HG02981 (cell line): ENCODE results near the gene GNG7.
"Not testable (repeated sequence)": the region's sequence is repeated elsewhere in the genome, so short reads cannot be mapped to it uniquely, and the experiment has no call there.

Experiments used
- ATAC-seq: cut with Tn5 transposase; IDR thresholded peaks from one replicate; pipeline ENCODE4 v1.9.1; 2021; ENCODE audit warnings: mild to moderate bottlenecking, moderate library complexity; ENCODE audit not compliant: unreplicated experiment

Gene GNG7

DNA sequence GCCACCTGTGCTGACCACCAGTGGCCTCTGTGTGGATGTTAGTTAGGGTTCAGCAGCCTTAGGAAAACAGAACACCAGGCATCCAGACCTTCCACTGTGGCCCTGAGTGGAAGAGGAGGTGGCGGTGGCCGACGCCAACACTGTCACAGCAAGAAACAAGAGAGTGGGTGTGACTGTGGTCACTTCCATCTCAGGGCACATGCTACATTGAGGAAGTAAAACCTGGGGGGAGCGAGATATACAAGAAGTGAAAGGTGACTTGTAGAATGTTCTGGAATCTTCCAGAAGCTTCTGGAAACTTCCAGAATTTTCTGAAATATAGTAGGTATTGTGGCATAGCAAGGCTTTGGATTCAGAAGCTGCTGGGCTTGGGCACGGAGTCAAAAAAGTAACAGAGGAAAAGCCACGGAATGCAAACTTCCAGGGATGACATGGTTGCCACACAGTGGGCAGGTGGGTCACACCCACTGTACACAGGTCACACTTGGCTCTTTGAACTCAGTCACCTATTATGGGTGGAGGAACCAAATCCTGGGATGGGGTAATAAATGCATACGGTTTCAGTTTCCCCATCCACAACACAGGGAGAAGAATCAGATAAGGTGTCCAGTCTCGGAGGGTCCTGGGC, 24.3 kb downstream of the GNG7 start:
- ATAC-seq, result no peak

DNA sequence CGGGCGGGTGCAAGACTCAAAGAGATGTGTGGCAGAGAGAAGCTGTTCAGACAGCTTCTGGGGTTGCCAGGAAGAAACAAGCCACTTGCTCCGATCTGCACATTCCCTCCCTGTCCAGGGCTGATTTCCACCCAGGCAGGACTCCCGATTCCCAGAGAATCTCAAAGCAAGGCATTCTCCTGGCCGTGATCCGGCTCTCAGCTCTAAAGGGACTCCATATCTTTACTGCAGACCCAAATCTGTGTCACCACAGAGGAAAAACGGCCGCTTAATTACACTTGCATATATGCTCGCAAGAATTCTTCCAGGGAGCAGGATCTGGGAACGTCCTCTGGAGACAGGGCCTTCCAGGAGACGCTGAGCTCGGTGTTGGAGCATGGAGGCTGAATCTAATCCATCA, 25.7 kb downstream of the GNG7 start:
- no peak for ATAC-seq

DNA sequence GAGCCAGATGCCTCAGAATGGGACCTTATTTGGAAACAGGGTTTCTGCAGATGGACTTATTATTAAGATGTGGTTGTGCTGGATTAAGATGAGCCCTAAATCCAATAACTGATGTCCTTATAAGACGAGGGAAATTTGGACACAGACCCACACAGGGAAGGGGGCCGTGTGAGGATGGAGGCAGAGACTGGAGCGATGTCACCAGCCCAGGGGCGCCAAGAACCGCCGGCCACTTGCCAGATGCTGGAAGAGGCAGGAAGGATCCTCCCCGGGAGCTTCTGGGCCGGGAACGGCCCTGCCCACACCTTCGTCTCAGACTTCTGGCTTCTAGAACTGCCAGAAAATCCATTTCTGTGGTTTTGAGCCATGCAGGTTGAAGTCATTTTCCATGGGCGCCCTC, 26.6 kb downstream of the GNG7 start:
- ATAC-seq, result no peak

DNA sequence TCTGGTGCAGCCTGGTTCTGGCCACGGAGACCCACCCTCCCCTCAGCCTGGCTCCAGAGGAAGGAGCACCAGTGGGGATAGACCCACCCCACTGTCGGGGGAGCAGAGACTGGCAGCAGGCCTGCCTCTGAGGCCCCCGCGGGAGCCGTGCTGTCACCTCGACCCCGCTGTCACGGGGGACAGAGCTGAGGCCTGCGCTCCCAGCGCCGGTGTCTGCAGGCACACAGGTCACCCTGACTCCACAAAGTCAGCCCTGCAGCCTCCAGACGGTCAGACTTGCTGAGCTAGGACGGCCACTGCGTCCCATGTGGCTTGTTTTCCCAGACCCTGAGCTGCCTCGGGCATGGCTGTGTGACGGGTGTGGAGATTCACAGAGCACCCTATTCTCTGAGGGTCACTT, 32.3 kb downstream of the GNG7 start:
- no peak for ATAC-seq

DNA sequence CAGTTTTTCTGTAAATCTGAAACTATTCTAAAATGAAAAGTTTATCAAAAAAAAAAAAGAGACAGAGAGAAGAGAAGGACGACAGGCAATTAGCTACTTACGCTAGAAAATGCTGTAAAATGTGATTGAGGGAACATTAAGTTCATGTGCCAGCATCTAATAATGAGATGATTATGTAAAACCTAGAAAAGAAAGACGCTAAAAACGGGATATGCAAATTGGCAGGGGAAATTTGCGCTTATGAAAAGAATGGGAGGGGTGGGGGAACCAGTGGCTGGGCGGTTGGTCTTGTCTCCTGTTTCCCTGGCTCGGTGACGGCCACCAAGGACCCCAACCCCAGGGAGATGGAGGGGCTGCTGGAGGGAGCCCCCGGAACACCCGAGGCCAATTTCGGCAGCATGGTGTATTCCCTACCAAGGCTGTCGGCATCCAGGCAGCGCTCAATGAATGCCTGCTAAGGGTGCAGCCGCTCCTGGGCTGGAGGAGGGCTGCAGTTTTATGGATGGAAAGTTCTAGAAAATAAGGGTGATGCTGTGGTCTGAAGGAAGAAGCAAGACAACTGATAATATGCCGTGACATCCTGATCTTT, 34.2 kb downstream of the GNG7 start:
- no peak for ATAC-seq

DNA sequence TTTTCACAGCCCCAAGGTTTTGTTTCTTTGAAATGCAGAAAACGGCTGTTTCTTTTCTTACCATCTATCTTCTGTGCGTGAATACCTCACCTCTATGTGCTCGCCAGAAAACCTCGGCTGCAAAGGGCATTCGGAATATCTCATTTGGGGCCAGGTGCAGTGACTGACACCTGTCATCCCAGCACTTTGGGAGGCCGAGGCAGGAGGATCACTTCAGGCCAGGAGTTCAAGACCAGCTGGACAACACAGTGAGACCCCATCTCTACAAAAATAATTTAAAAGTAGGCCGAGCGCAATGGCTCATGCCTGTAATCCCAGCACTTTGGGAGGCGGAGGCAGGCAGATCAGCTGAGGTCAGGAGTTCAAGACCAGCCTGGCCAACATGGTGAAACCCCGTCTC, 35.1 kb downstream of the GNG7 start:
- not testable (repeated sequence) for ATAC-seq

DNA sequence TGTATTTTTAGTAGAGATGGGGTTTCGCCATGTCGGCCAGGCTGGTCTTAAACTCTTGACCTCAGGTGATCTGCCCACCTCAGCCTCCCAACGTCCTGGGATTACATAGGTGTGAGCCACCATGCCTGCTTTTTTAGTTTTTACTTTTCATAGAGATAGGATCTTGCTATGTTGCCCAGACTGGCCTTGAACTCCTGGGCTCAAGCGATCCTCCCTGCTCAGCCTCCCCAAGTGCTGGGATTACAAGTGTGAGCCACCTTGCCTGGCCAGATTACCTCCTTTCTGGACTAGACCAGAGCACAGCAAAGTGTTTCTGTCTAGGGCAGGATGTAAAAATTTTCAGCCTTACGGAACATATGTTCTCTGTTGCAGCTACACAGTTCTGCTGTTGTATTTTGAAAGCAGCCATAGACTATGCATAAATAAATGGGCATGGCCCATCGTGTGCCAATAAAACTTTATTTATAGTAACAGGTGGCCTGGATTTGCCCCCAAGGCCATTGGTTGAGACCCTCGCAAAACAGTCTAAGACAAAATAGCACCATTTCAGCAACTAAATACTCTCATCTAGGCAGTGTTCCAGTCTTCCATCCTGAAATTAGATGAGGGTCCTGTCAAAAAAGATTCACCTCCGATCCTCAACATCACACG, 36.0 kb downstream of the GNG7 start:
- no peak for ATAC-seq

DNA sequence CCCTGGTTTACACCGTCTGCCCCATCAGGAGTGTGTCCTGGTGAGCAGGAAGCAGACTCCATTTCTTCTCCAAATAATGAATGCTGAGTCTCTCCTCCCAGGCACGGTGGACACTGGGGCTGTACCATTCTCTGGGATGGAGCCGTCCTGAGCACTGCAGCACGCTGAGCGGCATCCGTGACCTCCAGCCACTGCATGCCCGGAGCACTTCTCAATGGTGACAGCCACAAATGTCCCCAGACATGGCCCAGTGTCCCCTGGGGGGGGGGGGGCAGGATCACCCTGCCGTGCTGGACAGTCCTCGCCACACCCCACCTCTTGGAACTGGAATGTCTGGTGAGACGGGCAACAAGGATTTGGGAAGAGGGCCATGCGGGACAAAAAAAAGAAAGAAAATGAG, 37.4 kb downstream of the GNG7 start:
- no peak for ATAC-seq

DNA sequence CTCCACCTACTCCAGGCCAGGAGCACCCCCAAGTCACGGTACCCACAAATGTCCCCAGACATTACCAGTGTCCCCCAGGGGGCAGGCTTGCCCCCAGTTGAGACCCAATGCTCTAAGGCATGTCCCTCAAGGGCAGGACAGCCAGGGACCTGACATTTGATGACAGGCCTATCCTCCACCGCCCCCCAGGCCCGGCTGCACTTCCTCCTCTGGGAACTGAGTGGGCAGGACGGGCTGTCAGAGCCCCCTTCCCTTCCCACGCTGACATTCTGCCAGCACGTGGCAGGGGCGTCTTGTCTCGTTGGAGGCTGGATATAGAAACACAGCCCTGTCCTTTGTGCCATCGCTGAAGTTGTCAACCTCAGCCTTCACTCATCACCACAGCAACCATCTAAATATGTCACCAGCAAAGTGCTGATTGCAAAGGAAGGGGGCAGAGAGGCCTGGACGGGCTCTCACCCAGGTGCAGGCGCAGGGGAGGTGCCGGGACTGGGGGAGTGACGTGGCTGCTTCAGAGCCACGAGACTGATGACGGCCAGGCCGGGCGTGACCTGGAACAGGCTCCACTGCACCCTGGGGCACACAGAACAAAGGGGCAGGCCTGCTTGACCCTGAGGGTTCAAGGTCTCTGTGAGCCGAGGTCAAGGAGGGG, 38.4 kb downstream of the GNG7 start:
- ATAC-seq, result peak; percentile 60

DNA sequence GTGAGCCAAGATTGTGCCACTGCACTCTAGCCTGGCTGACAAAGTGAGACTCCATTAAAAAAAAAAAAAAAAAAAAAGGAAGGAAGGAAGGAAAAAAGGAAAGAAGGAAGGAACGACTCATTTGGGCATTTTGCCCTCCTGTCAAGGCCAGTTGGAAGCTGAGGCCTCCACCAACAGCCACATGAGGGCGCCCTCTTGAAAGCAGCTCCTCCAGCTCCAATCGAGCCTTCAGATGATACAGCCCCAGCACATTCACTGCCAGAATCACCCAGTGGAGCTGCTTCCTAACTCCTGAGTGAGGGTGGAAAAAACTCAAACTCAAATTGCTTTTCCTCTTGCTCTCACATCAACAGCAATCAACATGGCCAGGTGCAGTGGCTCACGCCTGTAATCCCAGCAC, 40.9 kb downstream of the GNG7 start:
- ATAC-seq, result no peak

DNA sequence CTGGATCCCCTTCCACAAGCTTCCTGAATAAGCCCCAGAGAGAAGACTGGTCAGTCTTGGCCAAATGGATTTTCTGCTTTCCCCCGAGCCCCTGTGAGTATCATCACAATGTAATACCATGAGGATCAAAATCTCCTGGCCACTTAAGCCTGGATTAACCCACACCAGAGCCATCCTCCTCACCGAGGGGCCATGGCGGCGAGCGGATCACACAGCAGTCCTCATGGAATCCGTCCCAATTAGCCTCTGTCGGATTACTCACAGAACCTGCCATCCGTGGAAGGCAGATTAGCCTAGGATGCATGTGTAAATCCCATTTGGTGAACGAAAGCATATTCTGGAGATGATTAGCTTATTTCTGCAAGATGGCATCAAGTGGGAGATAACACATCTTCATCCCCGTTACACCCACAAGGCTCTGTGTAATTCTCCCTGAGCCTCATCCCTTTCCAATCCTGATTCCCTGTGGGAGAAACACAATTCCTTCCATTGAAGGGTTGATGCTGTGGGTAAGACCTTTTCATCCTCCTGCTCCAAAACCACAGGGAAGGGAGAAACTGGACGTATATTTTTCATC, 42.5 kb downstream of the GNG7 start:
- no peak for ATAC-seq

DNA sequence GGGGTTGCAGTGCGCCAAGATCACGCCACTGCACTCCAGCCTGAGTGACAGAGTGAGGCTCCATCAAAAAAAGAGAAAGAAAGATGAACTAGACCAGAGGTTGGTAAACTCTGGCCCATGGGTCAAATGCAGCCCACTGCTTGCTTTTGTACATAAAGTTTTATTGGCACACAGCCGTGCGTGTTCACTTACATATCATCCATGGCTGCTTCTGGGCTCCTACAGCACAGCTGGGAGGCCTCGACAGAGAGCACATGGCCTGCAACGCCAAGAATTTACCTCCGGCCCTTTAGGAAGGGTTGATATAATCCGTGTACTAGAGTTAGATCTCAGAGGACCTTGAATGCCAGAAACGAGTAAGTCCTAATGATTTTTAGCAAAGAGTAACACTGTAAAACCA, 46.0 kb downstream of the GNG7 start:
- no peak for ATAC-seq

DNA sequence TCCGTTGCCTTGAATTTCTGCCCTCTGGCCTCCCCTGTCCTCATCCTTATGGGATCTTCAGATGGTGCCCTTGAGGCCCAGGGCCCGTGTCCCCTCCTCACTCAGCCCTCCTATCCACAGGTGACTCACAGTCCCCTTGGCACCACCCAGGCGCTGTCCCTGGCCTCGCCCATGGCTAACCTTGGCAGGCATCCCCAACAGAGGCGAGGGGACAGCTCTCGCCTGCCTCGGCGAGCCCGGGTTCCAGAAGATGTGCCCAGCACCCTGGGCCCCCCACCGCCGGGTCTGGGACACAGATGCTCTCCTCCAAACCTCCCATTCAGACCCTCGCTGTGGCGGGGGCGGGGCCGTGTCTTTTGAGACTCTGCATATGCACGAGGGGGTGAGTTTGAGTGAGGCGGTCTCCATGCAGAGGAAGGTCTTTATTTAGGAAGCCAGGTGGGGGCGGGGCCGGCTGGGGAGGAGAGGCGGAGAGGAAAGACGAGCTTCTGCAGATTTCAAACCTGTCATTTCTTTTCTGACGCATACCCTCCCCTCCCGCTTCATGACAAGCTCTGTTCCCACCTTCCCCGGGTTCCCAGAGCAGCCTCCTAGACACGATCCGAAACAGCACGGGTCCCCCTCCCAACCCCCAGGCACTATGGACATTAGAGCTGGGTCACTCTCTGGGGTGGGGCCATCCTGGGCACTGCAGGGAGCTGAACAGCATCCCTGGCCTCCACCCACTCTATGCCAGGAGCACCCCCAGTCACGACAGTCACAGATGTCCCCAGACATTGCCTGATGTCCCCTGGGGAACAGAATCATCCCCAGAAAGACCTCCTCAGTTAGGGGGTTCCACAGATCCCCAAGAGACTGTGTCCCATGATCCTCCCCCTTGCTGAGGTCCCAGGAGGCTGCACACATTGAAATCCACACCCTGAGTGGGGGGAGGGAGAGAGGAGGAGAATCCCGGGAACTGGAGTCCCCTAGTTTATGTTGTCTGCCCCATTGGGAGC, 48.5 kb downstream of the GNG7 start:
- no peak for ATAC-seq

DNA sequence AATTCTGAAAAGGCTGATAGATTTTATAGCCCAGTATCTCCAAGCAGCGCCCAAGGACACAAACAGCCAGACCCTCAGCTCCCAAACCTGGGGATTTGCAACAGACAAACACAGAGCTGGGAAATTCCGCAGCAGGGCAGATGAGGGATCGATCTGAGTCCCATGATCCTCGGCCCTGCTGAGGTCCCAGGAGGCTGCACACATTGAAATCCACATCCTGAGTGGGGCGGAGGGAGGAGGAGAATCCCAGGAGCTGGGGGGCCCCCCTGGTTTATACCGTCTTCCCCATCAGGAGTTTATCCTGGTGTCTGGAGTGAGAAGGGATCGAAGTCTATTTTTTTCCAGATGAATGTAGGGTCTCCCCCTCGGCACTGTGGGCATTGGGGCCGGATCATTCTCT, 49.3 kb downstream of the GNG7 start:
- ATAC-seq, result no peak

DNA sequence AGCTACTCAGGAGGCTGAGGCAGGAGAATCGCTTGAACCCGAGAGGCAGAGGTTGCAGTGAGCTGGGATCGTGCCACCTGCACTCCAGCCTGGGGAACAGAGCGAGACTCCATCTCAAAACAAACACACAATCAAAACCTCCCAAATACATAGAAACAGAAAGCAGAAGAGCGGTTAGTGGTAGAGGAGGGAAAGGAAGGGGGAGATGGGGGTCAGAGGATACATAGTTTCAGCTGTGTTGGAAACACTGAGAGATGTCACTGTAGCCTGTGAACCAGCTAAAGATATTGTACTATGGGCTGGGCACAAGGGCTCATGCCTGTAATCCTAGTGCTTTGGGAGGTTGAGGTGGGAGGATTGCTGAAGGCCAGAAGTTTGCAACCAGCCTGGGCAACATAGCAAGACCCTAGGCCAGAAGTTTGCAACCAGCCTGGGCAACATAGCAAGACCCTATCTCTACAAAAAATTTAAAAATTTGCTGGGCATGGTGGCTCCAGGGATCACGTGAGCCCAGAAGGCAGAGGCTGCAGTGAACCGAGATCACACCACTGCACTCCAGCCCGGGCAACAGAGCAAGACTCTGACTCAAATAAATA, 49.9 kb downstream of the GNG7 start:
- no peak for ATAC-seq

DNA sequence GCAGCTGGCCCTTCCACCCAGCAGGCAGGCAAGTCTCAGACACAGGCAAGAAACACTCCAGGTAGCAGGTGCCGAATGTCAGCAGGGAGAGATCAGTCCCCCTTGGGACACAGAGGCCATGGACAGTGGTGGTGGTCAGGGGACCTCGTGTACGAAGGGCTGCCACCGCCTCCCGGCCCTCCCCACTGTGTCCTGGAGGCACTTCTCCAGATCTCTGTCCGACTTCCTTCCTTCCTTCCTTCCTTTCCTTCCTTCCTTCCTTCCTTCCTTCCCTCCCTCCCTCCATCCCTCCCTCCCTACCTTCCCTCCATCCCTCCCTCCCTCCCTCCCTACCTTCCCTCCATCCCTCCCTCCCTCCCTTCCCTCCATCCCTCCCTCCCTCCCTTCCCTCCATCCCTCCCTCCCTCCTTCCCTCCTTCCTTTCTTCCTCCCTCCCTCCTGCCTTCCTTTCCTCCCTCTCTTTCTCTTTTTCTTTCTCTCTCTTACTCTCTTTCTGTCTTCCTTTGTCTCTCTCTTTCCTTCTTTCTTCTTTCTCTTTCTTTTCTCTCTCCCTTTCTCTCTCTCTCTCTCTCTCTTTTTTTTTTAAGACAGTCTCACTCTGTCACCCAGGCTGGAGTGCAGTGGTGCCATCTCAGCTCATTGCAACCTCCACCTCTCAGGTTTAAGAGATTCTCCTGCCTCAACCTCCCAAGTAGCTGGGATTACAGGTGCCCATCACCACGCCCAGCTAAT, 51.3 kb downstream of the GNG7 start:
- ATAC-seq, result not testable (repeated sequence)

DNA sequence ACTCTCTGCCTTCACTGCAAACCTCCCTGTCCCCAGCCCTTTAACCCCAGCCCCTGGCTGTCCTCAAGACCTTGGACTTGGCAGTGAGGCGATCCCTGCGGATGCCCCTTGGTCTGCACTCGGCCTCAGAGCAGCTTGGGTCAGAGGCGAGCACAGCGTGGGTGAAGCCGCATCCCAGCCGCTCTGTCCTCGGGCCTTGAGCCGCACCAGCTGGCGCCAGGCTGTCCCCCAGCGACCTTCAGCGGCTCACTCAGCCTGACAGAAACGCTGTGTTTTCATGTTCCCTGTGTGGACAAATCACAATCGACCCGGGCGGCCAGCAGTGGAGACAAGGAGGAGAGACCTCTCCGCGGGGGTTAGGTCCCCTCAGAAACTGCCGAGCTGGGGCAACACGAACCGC, 52.0 kb downstream of the GNG7 start:
- no peak for ATAC-seq

DNA sequence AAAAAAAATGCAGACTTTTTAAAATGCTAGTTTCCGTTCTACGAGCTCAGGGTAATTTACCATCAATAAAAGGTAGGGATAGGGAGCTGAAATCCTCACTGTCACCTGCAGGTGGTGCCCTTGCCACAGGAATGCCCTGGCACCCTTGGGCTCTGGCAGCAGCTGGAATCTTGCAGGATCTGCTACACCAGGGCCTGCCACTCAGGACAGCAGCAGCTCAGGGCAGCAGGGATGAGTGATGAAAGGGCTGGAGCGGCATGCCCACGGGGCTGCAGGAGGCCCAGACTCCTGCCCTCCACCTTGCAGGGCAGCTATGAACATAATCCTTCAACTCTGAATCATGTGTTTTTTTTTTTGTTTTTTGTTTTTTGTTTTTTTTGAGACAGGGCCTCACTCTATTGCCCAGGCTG, 54.0 kb downstream of the GNG7 start:
- ATAC-seq, result no peak

DNA sequence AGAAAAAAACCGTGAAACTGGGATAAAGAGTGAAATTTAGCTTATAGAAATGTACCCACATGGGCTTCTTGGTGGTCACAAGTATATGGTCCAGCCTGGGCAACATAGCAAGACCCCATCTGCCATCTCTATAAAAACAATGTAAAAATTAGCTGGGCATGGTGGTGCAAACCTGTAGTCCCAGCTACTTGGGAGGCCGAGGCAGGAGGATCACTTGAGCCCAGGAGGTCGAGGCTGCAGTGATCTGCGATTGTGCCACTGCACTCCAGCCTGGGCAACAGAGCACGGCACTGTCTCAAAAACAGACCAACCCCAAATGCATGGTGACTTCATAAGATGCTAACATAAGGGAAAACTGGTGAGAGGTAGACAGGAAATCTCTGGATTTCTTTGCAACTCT, 54.4 kb downstream of the GNG7 start:
- no peak for ATAC-seq
